GM12892 (cell line): ENCODE results near the gene EML6.

Experiments used
- DNase-seq: peaks from one replicate; pipeline ENCODE4 v3.0.0; 2011; ENCODE audit not compliant: insufficient read length
- FAIRE-seq: peaks from 2 replicates; lab custom pipeline; 2011; peaks lifted over from hg19 to GRCh38; lab: Jason Lieb, UNC
- POLR2A ChIP-seq: IDR thresholded peaks from 2 replicates; pipeline ENCODE4 v1.6.1; 2011; ENCODE audit warnings: low read depth, low read length, control low read depth
- POLR2AphosphoS5 ChIP-seq: IDR thresholded peaks from 2 replicates; pipeline ENCODE4 v1.6.1; 2011; ENCODE audit warnings: low read depth, low read length, control low read depth
- TAF1 ChIP-seq: IDR thresholded peaks from 2 replicates; pipeline ENCODE4 v1.6.1; 2011; ENCODE audit warnings: low read depth, mild to moderate bottlenecking, control low read depth, low read length, borderline replicate concordance

EML6 gene

DNA sequence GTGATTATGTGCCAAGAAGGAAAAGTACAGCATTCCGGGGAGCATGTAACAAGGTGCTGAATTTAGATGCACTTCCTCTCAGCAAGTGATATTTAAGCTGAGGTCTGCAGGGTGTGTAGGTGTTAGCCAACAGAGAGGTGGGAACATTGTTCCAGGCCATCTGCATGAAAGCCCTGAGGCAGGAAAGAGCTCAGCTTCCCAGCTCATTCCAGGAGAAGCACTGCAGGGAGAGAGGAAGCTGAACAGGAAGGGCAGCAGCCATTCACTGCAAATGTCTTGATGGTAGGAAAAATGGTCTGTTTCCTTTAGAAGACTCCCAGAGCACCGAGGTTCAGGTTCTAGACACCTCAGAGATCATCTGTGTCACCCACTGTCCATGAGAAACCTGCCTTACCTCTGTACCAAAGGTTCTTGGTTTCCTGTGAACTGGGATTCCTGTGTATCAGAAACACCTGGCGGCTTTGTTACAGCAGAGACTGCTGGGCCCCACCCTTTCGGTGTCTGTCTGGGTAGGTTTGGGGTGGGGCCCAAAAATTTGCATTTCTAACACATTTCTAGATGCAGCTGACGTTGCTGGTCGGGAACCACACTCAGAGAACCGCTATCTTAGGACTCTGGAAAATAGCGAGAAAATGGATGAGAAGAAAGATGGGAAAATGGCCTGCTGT, 242.8 kb downstream of the EML6 start:
- DNase-seq (no peak), FAIRE-seq (no peak)
- TF ChIP-seq POLR2AphosphoS5 = no peak
- TF ChIP-seq POLR2A = no peak
- TF ChIP-seq TAF1 = no peak

DNA sequence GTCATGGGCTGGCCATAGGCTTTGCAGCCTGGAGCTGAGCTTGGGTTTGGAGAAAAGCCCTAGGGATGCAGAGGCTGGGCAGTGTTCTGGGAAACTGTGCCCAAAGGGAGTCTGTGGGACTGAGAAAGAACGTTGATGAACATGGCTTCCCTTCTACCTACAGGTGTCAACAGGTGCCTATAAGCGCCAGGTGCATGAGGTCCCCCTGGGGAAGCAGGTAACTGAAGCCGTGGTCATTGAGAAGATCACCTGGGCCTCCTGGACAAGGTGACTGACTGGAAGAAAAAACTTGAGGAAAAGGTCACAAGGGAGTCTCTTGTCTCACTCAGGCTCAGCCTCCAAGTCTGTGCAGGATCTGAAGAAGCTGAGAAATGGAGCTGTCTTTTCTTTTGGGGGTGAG, 243.4 kb downstream of the EML6 start:
- FAIRE-seq = no peak
- TF ChIP-seq TAF1 (no peak), POLR2A (no peak)
- DNase-seq = no peak

DNA sequence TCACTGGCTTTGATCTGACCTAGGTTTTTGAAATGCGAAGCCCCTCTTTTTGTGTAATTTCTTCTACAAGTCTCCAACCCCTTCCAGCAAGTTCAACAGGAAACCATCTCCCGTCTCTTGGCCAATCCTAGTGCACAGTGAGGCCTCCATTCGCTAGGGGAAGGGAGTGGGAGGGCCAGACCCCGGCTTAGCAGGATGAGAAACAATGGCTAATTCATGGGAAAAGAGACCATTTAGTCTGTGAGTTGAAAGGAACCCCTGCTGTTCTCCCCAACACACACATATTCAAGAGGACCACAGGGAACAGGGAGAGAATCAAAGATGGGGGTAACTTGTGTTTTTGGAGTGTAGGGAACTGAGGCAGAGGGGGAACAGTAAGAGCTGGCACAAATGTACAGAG, 243.8 kb downstream of the EML6 start:
- TF ChIP-seq POLR2AphosphoS5 = no peak
- no peak for TF ChIP-seq TAF1
- DNase-seq (no peak), FAIRE-seq (no peak)

DNA sequence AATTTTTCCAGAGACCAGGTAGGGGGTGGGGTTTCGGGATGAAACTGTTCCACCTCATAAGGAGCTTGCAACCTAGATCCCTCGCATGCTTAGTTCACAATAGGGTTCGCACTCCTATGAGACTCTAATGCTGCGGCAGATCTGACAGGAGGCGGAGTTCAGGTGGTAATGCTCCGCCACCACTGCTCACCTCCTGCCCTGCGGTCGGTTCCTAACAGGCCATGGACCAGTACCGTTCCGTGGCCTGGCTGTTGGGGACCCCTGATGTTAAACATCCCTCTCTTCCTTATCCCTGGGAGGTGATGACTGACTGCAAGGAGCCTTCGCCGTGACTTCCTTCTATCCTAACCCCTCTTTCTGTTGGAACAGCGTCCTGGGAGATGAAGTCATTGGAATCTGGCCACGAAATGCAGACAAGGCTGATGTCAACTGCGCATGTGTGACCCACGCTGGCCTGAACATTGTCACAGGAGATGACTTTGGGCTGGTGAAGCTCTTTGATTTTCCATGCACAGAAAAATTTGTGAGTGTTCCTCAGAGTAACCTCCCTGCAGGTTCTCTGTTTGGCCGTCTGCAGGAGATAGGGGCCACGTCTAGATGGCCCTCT, 244.4 kb downstream of the EML6 start:
- FAIRE-seq (no peak), DNase-seq (no peak)
- no peak for TF ChIP-seq POLR2AphosphoS5
- TF ChIP-seq POLR2A = no peak
- no peak for TF ChIP-seq TAF1

DNA sequence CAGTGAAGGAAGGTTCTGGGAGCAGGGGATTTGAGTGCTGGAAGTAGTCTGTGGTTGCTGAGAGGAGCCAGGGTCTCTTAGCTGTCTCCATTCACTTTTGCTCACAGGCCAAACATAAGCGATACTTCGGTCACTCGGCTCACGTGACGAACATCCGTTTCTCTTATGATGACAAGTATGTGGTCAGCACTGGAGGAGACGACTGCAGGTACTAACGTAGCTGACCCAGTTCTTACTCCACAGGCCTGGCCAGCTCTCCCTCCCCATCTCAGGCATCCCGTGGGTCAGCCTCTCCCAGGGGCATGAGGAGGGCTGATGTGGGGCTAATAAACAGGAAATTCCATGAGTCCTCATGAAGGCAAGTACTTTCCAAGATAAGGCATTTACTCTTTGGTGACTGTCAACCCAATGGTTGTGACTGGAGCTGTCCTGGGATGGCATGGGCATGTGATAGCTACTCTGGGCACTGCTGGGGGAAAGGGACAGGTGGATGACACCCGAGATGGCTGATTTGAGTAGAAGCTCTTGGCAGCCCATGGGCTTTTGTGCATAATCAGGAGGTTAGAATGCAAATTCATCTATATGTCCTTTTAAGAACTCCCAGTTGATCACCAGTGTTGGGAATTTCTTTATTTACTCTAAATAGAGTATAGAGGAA, 245.2 kb downstream of the EML6 start:
- DNase-seq = no peak
- FAIRE-seq = no peak
- no peak; the same call in 1 of the 2 replicates for TF ChIP-seq POLR2A
- TF ChIP-seq TAF1 = no peak
- TF ChIP-seq POLR2AphosphoS5 = no peak

DNA sequence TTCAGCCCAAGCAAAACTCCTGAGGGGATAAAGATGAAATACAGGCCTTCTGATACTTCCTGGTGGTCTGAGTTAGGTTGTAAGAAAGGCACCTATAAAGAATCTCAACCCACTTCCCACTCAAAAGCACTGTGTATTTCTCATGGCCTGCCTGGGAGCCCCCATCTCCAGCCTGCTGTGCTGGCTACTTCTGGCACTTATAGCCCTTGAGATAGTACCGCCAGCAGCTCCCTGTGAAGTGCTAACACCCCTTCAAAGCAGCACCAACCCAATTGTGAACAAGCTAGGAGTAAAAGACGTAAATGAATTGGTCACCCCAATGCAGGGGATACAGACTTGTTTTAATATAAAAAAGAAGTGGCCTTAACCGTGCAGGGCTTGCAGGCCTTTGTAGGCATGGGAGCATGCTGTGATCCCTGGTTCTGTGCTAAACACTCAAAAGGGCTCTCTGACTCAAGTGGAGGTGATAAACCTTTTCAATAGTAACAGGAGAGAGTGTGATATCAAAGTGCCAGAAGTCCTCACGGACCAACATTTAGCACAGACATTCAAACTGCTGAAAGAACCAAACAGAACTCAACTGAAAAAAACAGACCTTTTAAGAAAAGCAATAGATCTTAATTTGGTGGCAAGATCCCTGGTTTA, 246.0 kb downstream of the EML6 start:
- DNase-seq (no peak), FAIRE-seq (no peak)
- TF ChIP-seq POLR2AphosphoS5 (no peak), TAF1 (no peak), POLR2A (no peak; the same call in 1 of the 2 replicates)

DNA sequence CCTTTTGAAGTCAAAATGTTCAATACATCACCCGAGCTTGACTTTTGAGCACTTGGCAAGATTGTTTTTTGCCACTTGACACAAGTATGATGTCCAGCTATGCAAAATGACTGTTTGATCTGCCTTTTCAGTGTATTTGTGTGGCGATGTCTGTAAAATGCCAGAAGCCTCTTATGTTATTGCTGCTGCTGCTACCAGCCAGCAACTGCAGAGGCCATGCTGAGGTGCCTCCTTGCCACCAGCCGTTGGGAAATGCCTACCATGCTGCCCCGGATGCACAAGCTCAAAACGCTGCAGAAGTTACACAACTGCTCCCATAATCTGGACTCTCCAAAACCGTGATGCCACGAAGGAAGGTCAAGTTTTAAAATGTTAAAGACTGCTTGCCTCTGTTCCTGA, 246.5 kb downstream of the EML6 start:
- TF ChIP-seq POLR2A (no peak), POLR2AphosphoS5 (no peak), TAF1 (no peak)
- DNase-seq (no peak), FAIRE-seq (no peak)

DNA sequence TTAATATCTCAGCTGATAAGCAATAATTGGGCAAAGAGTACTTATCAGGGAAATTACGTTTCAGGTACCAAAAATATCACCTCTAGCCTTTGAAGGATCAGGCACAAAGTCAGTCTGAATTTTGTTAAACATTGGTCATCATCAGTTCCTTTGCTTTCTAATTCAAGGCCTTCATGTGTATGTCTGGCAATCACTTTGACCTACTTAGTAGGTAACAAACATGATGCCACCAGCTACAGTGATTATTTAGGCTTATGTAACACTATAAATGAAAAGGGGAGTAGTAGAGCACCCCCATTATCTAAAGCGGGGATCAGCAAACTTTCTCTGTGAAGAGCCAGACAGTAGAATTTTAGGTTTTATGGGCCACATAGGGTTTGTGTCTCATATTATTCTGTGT, 251.7 kb downstream of the EML6 start:
- FAIRE-seq = no peak
- TF ChIP-seq TAF1 (no peak), POLR2AphosphoS5 (no peak), POLR2A (no peak)

DNA sequence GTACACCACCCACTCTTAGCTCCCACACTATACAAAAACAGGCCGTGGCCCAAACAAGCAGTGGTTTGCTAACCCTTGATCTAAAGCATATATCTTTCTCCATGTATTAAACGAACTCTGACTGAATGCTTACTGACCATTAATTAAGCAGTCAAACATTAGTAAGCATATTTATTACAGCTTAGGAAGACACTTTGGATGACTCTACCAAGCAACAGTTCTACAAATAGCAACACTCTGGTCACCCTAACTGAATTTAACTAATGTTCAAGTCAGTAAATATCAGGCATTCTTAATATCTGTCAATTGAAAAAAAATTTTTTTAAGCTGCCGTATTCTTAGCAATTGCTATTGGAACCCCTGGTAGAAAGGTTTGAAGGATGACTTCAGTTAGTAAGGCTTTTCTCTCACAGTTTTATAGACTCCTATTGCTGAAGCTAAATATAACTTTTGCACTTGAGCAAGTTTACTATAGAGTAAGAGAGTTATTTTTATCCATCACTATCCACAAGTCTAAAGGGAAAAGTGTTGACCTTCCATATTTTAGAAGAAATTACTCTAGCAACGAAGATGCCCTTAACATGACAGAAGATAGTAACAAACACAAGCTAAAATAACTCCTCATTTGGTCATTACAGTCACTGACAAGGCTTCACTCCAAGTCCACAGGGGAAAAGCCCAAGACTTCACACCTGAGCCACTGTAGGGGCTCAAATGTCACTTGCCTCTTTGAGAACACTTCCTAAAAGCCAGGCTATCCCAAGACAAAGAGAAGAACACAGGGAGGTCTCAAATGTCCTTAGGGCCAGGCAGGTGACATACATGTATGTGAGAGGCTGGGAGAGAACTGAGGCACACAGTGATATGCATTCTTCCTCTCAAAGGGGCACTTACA, 252.4 kb downstream of the EML6 start:
- TF ChIP-seq TAF1 (no peak), POLR2A (no peak)
- no peak for FAIRE-seq
- no peak for DNase-seq

More for the DNA sequence above, 251.7 kb downstream of the EML6 start:
- no peak for DNase-seq

DNA sequence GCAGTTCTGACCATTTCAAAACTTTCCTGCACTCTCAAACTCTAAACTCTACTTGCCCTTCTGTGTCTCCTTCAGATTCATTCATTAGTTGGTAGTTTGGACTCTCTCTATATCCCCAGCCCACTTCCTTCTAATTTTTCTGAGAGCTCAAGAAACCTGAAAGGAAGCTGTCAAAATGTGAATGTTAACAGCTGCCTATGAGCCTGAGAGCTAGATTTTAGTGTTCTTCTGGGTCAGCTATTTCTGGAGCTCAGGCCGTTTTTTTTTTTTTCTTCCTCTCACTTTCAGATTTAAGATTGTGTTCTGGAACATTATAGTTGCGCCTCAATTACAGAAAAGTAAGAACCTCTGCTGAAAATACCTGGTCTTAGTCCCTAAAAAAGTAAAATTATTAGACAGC, 253.7 kb downstream of the EML6 start:
- FAIRE-seq = peak; percentile 38
- DNase-seq = no peak
- no peak for TF ChIP-seq TAF1
- TF ChIP-seq POLR2A = no peak
- TF ChIP-seq POLR2AphosphoS5 = no peak
